ENCODE measurements around the gene ALAS1.

Gene ALAS1

DNA sequence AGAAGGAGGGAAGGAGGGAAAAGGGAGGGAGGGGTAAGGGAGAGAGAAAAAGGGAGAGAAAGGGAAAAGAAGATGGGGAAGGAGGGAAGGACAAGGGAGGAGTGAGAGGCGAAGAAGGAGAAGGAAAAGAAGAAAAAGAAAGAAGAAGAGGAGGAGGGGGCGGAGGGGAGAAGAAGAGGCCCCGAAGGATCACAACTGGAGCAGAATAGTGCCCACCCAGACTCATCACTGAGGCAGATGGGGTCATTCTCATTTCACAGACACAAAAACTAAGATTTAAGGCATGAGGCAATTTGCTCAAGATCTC is 2.7 kb upstream of the ALAS1 start:
- no peak overlapping the region for H3K4me3 ChIP-seq (ENCODE audit: low read length)
- DNase-seq (ENCODE audit: low read depth, low spot score): no peak

DNA sequence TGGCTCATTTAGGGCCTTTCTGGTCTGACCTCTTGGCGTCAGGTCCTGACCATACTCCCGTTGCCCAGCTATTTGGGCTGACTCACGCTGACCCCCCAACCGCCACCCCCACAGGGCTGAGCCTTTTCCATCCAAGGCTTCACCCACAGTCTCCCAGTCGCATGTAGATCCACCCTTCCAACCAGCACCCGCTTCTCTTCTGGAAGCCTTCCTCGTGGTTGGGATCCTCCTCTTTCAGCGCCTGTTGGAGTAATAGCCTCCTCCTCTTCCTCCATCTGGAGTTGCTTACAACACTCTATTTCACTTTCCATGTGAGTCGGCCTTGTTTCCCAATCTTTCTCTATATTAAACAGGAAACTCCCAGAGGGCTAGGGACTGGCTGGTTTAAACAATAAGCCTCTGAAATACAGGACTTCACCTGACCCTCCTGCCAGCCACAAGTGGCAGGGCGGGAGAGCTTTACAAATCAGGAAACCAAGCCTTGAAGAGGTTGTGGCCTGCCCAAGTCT is 2.1 kb upstream of the ALAS1 start:
- no peak for DNase-seq (ENCODE audit: low read depth, low spot score)
- H3K4me3 ChIP-seq (ENCODE audit: low read length): no peak overlapping the region

DNA sequence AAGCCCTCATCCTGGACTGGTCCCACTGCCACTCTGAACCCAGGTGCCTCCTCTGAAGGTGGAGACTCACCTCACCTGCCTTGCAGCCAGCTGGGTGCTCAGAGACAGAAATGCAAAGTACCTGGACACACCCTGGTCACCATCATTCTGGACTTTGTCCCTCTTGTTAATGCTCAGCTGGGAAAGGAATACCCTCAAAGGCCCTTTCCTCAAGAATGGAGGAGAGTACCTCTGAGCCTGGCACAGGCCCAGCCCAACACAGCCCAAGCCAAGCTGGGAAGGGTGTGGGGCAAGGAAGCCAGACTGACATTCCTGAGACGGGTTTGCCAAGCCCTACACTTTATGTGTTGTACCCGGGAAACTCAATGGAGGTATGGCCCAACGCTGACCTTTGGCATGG is 983 bp upstream of the ALAS1 start:
- DNase-seq (ENCODE audit: low read depth, low spot score): no peak
- H3K4me3 ChIP-seq (ENCODE audit: low read length): no peak overlapping the region

DNA sequence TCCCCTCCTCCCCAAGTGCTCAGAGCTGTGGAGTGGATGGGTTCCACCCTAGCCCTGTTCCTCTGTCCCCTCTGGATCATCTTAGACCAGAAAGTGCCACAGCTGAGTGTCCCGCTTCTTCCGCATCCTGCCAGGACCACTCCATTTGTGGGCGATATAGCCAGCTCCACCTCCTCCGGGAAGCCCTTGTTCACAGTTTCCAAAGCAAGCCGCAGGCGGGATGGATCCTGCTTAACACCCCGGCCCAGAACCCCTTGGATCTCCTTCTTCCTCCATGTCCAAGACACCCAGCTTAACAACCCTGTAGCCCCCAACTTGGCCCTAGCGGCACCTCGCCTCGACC is 490 bp upstream of the ALAS1 start:
- no peak for DNase-seq (ENCODE audit: low read depth, low spot score)
- H3K4me3 ChIP-seq (ENCODE audit: low read length): peak overlapping the region; percentile 86

DNA sequence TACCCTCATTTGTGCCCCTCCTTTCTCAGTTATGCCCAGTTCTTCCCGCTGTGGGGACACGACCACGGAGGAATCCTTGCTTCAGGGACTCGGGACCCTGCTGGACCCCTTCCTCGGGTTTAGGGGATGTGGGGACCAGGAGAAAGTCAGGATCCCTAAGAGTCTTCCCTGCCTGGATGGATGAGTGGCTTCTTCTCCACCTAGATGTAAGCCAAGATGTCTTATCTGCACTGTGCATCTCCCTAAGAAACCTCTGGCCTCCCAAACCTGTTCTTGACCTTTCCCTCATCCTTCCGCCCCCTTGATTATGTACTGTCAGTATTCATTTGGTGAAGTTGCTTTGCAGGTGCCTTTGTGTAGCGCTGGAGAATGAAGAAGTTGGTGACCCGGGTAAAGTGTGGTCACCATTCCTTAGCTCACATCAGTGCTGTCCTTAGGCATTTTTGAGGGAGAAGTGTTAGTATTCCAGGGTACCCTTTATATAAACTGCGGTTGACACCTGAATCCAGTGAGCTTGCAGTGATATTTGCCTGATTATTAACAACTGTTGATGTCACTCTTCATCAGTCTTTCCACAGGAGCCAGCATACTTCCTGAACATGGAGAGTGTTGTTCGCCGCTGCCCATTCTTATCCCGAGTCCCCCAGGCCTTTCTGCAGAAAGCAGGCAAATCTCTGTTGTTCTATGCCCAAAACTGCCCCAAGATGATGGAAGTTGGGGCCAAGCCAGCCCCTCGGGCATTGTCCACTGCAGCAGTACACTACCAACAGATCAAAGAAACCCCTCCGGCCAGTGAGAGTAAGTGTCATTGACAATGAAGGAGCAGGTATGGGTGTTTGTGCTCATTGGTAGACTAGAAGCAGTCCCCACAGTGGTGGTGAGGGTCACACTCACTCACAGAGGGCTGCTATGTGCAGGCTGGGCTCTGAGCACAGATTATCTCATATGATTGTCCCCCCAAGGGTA is 966 bp downstream of the ALAS1 start:
- no peak for DNase-seq (ENCODE audit: low read depth, low spot score)
- H3K4me3 ChIP-seq (ENCODE audit: low read length): peak overlapping the region; percentile 86

DNA sequence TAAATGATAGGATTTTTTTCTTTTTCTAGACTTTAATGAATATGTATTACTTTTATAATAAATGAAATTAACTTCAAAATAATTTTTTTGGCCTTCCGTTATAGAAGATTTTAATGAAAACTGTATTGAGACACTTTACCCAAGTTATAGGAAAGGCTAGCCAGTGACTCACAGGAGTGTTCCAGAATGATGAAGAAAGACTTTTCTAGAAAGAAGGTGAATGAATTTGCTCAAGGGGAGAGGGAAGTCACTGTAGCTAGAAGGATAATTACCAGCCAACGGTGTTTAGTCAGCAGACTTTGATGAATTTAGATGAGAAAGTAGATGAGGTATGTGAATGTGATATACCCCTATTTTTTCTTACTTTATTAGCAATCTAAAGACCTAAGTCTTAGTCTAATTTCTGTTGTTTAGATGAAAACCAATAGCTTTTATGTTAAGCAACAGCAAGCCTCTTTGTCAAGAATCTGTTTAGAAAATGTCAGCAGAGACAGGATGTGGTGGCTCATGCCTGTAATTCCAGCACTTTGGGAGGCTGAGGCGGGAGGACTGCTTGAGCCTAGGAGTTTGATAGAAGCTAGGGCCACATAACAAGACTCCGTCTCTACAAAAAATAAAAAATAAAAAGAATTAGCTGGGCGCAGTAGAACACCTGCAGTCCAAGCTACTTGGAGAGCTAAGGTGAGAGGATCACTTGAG is 3.2 kb downstream of the ALAS1 start:
- DNase-seq (ENCODE audit: low read depth, low spot score): no peak
- no peak overlapping the region for H3K4me3 ChIP-seq (ENCODE audit: low read length)

DNA sequence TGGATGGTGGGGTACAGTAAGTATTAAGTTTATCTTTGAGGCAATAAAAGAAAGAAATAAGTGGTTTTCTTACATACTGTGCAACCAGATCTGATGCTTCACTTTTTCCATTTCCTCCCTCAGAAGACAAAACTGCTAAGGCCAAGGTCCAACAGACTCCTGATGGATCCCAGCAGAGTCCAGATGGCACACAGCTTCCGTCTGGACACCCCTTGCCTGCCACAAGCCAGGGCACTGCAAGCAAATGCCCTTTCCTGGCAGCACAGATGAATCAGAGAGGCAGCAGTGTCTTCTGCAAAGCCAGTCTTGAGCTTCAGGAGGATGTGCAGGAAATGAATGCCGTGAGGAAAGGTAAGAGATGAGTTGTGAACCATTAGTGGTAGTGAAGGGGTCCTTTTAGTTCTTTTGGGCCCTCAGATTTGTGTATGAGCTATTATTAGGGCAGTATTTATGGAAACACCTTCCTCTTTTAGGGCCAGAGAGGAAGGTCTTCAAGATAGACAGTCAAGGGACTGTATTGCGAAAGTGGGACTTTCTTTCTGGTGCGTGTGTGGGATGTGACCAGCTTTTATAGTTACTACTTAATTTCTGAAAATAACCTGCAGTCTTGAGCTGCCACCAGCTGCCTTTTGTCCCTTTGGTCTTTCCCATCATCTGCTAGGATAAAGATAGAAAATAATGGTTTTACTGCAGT is 4.6 kb downstream of the ALAS1 start:
- DNase-seq (ENCODE audit: low read depth, low spot score): no peak

DNA sequence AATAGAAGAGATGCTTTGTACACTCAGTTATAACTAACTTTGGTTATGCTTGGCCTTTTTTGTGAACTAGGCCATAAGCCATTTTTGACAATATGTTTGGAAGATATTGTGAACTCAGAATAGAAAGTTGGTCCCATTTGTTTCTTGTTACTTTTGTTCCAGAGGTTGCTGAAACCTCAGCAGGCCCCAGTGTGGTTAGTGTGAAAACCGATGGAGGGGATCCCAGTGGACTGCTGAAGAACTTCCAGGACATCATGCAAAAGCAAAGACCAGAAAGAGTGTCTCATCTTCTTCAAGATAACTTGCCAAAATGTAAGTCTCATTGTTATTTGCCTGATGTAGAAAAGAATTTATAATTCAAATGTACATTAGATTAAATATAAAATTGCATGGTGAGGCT is 5.7 kb downstream of the ALAS1 start:
- DNase-seq (ENCODE audit: low read depth, low spot score): no peak
- H3K4me3 ChIP-seq (ENCODE audit: low read length): no peak overlapping the region

More for the DNA sequence above, 4.6 kb downstream of the ALAS1 start:
- H3K4me3 ChIP-seq (ENCODE audit: low read length): no peak overlapping the region

DNA sequence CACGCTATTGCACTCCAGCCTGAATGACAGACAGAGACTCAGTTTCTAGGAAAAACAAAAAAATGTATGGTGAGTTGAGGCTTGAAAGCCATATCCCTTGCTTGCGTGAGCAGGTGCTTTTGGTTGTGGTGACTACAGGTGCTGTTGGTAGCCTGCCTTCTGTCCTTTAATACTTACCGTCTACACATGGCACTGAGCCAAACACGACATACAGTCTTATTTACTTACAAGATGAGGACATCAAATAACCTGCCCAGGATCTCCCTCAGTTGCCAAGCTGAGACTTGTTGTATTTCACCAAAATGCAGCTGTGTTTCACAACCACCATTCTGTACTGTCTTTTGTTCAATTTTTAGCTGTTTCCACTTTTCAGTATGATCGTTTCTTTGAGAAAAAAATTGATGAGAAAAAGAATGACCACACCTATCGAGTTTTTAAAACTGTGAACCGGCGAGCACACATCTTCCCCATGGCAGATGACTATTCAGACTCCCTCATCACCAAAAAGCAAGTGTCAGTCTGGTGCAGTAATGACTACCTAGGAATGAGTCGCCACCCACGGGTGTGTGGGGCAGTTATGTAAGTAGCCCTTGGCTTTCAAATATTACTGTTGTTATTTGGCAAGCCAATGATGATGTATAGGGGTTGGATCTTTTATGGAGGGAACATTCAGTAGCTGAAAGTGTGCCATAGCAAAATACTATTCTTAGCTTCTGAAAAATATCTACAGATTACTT is 6.5 kb downstream of the ALAS1 start:
- H3K4me3 ChIP-seq (ENCODE audit: low read length): no peak overlapping the region
- DNase-seq (ENCODE audit: low read depth, low spot score): no peak

DNA sequence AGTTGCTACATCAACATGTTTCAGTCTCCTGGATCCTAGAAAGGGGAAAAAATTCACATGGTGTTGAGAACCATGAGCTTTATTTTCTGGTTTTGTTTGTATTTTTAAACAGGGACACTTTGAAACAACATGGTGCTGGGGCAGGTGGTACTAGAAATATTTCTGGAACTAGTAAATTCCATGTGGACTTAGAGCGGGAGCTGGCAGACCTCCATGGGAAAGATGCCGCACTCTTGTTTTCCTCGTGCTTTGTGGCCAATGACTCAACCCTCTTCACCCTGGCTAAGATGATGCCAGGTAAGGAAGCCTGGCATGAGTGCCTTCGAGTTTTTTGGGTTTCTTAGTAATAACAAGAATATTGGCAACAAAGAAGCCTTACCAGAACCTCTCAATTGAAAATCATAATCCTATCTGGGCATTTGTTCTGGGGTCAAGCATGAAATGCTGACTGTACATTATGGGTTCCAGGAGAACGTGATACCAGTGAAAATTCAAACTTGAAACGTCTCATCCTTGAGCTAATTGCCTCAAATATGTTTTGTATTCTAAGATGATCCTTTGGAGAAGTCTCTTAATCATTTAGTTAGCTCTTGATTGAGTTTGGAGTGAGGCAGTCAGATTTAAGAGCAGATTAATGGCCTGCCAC is 7.9 kb downstream of the ALAS1 start:
- no peak overlapping the region for H3K4me3 ChIP-seq (ENCODE audit: low read length)
- DNase-seq (ENCODE audit: low read depth, low spot score): no peak

DNA sequence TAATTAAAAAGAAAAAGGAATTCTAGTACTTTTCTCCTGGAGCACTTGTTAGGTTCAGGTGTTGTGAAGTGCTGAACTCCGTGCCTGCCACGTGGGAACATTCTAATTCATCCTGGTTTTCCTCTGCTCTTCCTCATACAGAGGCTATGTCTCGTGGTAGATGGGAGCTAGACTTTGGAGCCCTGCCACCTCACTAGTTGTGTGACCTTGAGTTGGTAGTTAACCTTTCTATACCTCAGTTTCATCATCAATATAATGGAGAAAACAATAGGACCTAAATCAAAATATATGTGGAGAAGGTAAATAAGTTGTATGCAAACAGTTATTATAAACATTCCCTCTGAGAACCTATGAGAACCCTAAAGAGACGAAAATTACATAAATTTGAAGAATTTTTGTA is 10.6 kb downstream of the ALAS1 start:
- no peak for DNase-seq (ENCODE audit: low read depth, low spot score)
- H3K4me3 ChIP-seq (ENCODE audit: low read length): no peak overlapping the region

DNA sequence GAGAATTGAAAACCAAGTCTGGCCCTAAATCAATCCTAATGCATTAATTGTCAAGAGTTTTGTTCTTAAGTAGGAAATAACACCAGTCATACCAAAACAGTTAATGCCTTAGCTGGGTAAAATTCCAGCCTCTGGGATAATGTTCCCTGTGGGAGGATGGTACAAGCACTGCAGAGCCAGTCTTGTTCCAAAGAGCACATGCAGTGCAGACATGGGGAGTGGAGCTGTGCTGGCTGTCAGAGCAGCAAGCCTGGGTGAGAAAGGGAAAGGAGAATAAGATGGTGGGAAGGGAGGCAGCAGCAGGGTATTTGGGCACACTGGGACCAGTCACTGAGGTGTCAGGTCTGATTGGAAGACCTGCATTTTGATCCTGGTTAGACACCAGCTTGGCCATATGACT is 12.1 kb downstream of the ALAS1 start:
- H3K4me3 ChIP-seq (ENCODE audit: low read length): no peak overlapping the region
- no peak for DNase-seq (ENCODE audit: low read depth, low spot score)

DNA sequence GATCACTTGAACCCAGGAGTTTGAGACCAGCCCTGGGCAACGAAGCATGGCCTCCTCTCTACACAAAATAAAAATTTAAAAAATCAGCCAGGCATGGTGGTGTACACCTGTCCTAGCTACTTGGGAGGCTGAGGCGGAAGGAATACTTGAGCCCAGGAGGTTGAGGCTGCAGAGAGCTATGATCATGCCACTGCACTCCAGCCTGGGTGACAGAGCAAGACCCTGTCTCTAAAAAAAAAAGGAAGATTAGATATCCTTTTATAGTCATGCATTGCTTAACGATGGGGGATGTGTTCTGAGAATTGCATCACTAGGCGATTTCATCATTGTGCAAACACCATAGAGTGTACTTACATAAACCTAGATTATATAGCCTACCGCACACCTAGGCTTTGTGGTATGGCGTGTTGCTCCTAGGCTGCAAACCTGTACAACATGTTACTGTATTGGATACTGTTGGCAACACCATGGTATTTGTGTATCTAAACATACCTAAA is 12.6 kb downstream of the ALAS1 start:
- no peak overlapping the region for H3K4me3 ChIP-seq (ENCODE audit: low read length)
- DNase-seq (ENCODE audit: low read depth, low spot score): no peak

DNA sequence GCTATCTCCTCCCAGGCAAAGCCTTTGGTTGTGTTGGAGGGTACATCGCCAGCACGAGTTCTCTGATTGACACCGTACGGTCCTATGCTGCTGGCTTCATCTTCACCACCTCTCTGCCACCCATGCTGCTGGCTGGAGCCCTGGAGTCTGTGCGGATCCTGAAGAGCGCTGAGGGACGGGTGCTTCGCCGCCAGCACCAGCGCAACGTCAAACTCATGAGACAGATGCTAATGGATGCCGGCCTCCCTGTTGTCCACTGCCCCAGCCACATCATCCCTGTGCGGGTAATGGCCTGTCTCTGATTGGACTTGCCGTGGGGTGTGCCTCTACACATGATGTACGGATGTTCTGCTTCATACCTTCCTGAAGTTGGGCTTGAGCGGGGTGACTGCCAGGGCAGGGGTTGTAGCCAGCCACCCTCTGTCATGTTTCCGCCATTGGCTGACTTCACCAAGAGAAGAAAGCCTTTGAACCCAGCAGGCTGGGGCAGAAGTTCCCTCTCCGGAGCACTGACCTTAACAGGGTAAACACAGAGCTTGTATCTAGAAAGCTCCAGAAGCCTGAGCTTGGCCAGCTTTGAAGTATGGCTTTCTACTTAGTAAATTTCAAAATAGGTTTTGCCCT is 13.4 kb downstream of the ALAS1 start:
- DNase-seq (ENCODE audit: low read depth, low spot score): no peak
- H3K4me3 ChIP-seq (ENCODE audit: low read length): no peak overlapping the region

DNA sequence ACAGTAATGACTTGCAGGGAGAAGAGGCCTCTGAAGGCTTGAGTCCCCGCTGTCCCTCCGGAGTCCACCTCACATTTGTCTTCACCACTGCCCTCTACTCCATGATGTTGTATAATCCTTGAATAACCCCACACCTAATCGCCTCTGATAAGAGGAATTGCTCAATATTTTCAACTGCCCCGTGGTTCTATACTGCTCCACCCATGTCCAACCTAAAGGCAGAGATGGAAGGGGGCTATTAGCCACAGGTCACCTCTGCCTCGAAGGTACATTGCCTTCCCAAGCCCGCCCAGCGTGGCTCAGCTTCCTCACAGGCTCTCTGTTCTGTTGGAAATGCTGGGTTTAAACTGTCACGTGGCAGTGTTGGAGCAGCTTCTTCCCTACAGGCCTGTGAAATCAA is 15.0 kb downstream of the ALAS1 start:
- DNase-seq (ENCODE audit: low read depth, low spot score): no peak
- no peak overlapping the region for H3K4me3 ChIP-seq (ENCODE audit: low read length)

DNA sequence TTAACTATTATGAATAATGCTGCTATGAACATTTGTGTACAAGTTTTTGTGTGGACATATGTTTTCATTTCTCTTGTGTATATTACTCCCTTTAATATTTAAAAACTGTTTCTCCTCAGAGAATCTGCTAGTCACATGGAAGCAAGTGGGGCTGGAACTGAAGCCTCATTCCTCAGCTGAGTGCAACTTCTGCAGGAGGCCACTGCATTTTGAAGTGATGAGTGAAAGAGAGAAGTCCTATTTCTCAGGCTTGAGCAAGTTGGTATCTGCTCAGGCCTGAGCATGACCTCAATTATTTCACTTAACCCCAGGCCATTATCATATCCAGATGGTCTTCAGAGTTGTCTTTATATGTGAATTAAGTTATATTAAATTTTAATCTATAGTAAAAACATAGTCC is 15.9 kb downstream of the ALAS1 start:
- no peak overlapping the region for H3K4me3 ChIP-seq (ENCODE audit: low read length)
- no peak for DNase-seq (ENCODE audit: low read depth, low spot score)

DNA sequence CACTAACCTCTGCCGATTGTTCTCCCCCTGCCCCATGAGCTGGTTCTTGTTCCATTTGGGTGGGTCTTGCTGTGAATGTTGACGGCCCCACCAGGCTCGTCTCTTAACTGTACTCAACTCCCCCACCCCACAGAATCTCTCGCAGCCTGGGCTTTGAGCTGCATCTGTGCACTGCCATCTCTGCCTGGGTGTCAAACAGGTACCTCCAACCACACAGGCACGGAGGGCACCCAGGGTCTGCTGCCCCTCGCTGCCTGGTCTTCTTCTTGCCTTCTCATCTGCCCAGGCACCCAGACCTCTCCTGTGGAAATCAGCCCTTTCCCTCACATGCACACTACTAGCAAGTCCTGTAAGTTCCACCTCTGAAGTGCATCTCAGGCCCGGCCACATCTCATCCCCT is 17.4 kb downstream of the ALAS1 start:
- H3K4me3 ChIP-seq (ENCODE audit: low read length): no peak overlapping the region
- no peak for DNase-seq (ENCODE audit: low read depth, low spot score)
